Astrocyte (in vitro differentiated cells and primary cell): ENCODE data around the gene PARM1. TPM values are rescaled to one million over a fixed set of nuclear protein-coding genes. Genes with fewer than 3 reads are reported as not detected.

ENCODE experiments used
- DNase-seq: peaks from one replicate; pipeline ENCODE4 v3.0.0-alpha.2; 2010; ENCODE audit warnings: low read depth
- FAIRE-seq: peaks from 2 replicates; lab custom pipeline; 2011; peaks lifted over from hg19 to GRCh38; lab: Jason Lieb, UNC
- H2AFZ ChIP-seq: 2 replicates; pipeline ENCODE4 v1.6.0; 2012; ENCODE audit warnings: low read depth, low read length, inconsistent platforms
- H3K27ac ChIP-seq: 2 replicates; pipeline ENCODE4 v1.5.1; 2011; ENCODE audit warnings: low read depth, low read length, inconsistent platforms
- H3K27me3 ChIP-seq: 2 replicates; pipeline ENCODE4 v1.6.0; 2011; ENCODE audit warnings: low read length, inconsistent platforms; ENCODE audit not compliant: insufficient read depth
- H3K36me3 ChIP-seq: 2 replicates; pipeline ENCODE4 v1.5.1; 2011; ENCODE audit warnings: low read length, inconsistent platforms; ENCODE audit not compliant: insufficient read depth
- H3K4me1 ChIP-seq: 2 replicates; pipeline ENCODE4 v1.5.1; 2011; ENCODE audit warnings: low read length, inconsistent platforms; ENCODE audit not compliant: insufficient read depth
- H3K4me2 ChIP-seq: 2 replicates; pipeline ENCODE4 v1.6.0; 2012; ENCODE audit warnings: low read length, inconsistent platforms
- H3K4me3 ChIP-seq: 2 replicates; pipeline ENCODE4 v1.5.1; 2011; ENCODE audit warnings: low read depth, mild to moderate bottlenecking, low read length, inconsistent platforms; ENCODE audit not compliant: insufficient read depth
- H3K79me2 ChIP-seq: 2 replicates; pipeline ENCODE4 v1.6.0; 2012; ENCODE audit warnings: mild to moderate bottlenecking, low read length, inconsistent platforms; ENCODE audit not compliant: insufficient read depth
- H3K9ac ChIP-seq: 2 replicates; pipeline ENCODE4 v1.6.0; 2012; ENCODE audit warnings: mild to moderate bottlenecking, low read length, inconsistent platforms
- H3K9me3 ChIP-seq: 2 replicates; pipeline ENCODE4 v1.5.1; 2012; ENCODE audit warnings: low read depth, mild to moderate bottlenecking, low read length, inconsistent platforms; ENCODE audit not compliant: insufficient read depth
- H4K20me1 ChIP-seq: 2 replicates; pipeline ENCODE4 v1.6.0; 2012; ENCODE audit warnings: low read length, inconsistent platforms; ENCODE audit not compliant: insufficient read depth
- H3K27ac Mint-ChIP-seq: one replicate; pipeline ENCODE4 v1.8.0; 2021; ENCODE audit warnings: mild to moderate bottlenecking, mixed read lengths; ENCODE audit not compliant: unreplicated experiment
- H3K27me3 Mint-ChIP-seq: one replicate; pipeline ENCODE4 v1.8.0; 2021; ENCODE audit warnings: low read depth, mixed read lengths; ENCODE audit not compliant: unreplicated experiment
- H3K36me3 Mint-ChIP-seq: one replicate; pipeline ENCODE4 v1.8.0; 2021; ENCODE audit warnings: low read depth, mixed read lengths; ENCODE audit not compliant: unreplicated experiment
- H3K4me1 Mint-ChIP-seq: one replicate; pipeline ENCODE4 v1.8.0; 2021; ENCODE audit warnings: low read depth, mixed read lengths; ENCODE audit not compliant: unreplicated experiment
- H3K4me3 Mint-ChIP-seq: one replicate; pipeline ENCODE4 v1.8.0; 2021; ENCODE audit warnings: mild to moderate bottlenecking, moderate library complexity, mixed read lengths; ENCODE audit not compliant: unreplicated experiment
- H3K9me3 Mint-ChIP-seq: one replicate; pipeline ENCODE4 v1.8.0; 2021; ENCODE audit warnings: mild to moderate bottlenecking, mixed read lengths; ENCODE audit not compliant: unreplicated experiment
- EZH2 ChIP-seq: IDR thresholded peaks from 2 replicates; pipeline ENCODE4 v1.6.1; 2012; ENCODE audit warnings: mild to moderate bottlenecking, low read length, inconsistent platforms; ENCODE audit not compliant: insufficient read depth
- total RNA-seq: library from RNA; stranded (reverse); gene quantifications from 2 replicates; pipeline ENCODE4 v1.2.1, GENCODE V29; 2021
- TF ChIP-seq, protein P1 (sequence below): IDR thresholded peaks from 2 replicates; pipeline ENCODE4 v1.5.1; 2011; ENCODE audit warnings: low read depth, mild to moderate bottlenecking, inconsistent platforms, low read length, moderate library complexity; ENCODE audit not compliant: insufficient read depth

Gene PARM1
- total RNA-seq, 1 donor from 2014 or later: 1.2 TPM

DNA sequence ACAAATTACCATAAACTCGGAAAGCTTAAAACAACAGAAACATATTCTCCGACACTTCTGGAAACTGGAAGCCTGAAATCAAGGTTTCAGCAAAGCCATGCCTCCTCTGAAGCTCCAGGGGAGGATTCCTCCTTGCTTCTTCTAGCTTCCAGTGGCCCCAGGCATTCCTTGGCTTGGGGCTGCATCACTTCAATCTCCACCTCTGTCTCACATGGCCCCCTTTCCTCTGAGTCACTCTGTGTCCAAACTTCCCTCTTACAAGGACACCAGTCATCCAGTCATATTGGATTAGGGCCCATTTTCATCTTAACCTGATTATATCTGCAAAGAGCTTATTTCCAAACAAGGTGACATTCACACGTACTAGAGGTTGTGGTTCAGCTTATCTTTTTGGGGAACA lies 17.3 kb downstream of the PARM1 start:
- TF ChIP-seq EZH2: no peak
- TF ChIP-seq, protein P1, sequence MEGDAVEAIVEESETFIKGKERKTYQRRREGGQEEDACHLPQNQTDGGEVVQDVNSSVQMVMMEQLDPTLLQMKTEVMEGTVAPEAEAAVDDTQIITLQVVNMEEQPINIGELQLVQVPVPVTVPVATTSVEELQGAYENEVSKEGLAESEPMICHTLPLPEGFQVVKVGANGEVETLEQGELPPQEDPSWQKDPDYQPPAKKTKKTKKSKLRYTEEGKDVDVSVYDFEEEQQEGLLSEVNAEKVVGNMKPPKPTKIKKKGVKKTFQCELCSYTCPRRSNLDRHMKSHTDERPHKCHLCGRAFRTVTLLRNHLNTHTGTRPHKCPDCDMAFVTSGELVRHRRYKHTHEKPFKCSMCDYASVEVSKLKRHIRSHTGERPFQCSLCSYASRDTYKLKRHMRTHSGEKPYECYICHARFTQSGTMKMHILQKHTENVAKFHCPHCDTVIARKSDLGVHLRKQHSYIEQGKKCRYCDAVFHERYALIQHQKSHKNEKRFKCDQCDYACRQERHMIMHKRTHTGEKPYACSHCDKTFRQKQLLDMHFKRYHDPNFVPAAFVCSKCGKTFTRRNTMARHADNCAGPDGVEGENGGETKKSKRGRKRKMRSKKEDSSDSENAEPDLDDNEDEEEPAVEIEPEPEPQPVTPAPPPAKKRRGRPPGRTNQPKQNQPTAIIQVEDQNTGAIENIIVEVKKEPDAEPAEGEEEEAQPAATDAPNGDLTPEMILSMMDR: no peak
- no peak overlapping the region for H3K27ac Mint-ChIP-seq
- no peak overlapping the region for H3K4me3 Mint-ChIP-seq
- H3K9me3 Mint-ChIP-seq: no peaks in the 10 kb centered on the region
- Histone ChIP-seq H3K4me1 (no peaks in the 10 kb centered on the region), H3K79me2 (no peaks in the 10 kb centered on the region), H3K9ac (no peak overlapping the region), H3K4me2 (no peak overlapping the region), H2AFZ (no peak overlapping the region), H3K4me3 (no peak overlapping the region), H3K27me3 (no peaks in the 10 kb centered on the region), H3K9me3 (no peaks in the 10 kb centered on the region), H3K27ac (no peak overlapping the region), H4K20me1 (no peaks in the 10 kb centered on the region), H3K36me3 (no peaks in the 10 kb centered on the region)
- no peaks in the 10 kb centered on the region for H3K36me3 Mint-ChIP-seq
- H3K27me3 Mint-ChIP-seq: no peaks in the 10 kb centered on the region
- no peak for FAIRE-seq
- no peak for DNase-seq
- no peaks in the 10 kb centered on the region for H3K4me1 Mint-ChIP-seq

DNA sequence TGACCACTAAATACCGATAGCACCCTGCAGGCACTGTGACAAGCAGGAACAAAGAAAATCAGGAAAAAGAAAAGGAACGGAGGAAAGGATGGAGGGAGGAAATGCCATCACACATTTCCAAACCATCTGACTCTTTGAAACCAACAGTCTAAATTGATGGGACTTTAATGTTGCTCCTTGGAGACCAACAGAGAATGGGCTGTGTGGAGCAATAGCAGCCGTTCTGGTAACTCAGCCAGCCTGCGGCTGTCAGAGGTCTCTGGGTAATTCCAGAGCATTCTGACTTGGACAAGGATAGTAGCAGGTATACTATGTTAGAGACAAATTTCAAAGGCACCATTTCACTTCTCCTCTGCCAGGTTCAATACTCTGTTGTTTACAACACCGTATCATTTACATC lies 18.0 kb downstream of the PARM1 start:
- Histone ChIP-seq H3K4me2 (no peak overlapping the region), H3K9me3 (no peaks in the 10 kb centered on the region), H3K36me3 (no peaks in the 10 kb centered on the region), H3K4me3 (no peak overlapping the region), H2AFZ (no peak overlapping the region), H3K27me3 (no peaks in the 10 kb centered on the region), H4K20me1 (no peaks in the 10 kb centered on the region), H3K9ac (no peak overlapping the region), H3K4me1 (no peaks in the 10 kb centered on the region), H3K79me2 (no peaks in the 10 kb centered on the region), H3K27ac (no peak overlapping the region)
- DNase-seq: no peak
- H3K4me1 Mint-ChIP-seq: no peaks in the 10 kb centered on the region
- H3K36me3 Mint-ChIP-seq: no peaks in the 10 kb centered on the region
- no peak overlapping the region for H3K27ac Mint-ChIP-seq
- no peaks in the 10 kb centered on the region for H3K27me3 Mint-ChIP-seq
- no peak for FAIRE-seq
- no peak for TF ChIP-seq EZH2
- TF ChIP-seq, protein P1: no peak
- H3K9me3 Mint-ChIP-seq: no peaks in the 10 kb centered on the region
- no peak overlapping the region for H3K4me3 Mint-ChIP-seq

DNA sequence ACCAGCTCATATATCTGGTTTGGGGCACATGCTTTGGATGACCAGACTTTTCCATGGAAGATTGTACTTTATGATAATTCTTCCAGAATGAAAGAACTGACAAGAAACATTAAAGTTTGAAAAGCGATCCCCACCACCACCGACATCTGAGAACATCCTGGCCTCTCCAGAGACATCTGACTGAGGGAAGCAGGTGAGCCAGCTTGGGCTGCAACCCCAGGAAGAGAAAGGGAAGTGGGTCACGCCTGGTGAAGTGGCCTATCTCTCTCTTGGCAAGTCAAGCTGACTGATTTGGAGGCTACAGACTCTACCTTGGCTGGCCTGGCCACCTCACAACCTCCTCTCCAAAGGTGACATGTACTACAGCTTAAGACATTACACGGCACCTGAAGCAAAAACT lies 20.7 kb downstream of the PARM1 start:
- Histone ChIP-seq H3K27ac (no peak overlapping the region), H3K9me3 (no peaks in the 10 kb centered on the region), H3K4me2 (no peak overlapping the region), H2AFZ (no peak overlapping the region), H3K4me1 (no peaks in the 10 kb centered on the region), H3K36me3 (no peaks in the 10 kb centered on the region), H3K79me2 (no peaks in the 10 kb centered on the region), H3K27me3 (no peaks in the 10 kb centered on the region), H3K4me3 (no peak overlapping the region), H4K20me1 (no peaks in the 10 kb centered on the region), H3K9ac (no peak overlapping the region)
- no peak for DNase-seq
- Mint-ChIP-seq H3K9me3 (no peaks in the 10 kb centered on the region), H3K27me3 (no peaks in the 10 kb centered on the region), H3K27ac (no peak overlapping the region), H3K4me3 (no peak overlapping the region), H3K36me3 (no peaks in the 10 kb centered on the region), H3K4me1 (no peaks in the 10 kb centered on the region)
- FAIRE-seq: no peak
- no peak for TF ChIP-seq EZH2
- TF ChIP-seq, protein P1: no peak
